SK-N-SH treated with all-trans-retinoic acid at 6 μM for 48 hours (cell line): ENCODE measurements around the gene KRT86.
"Not testable (repeated sequence)": the region's sequence is repeated elsewhere in the genome, so short reads cannot be mapped to it uniquely, and the experiment has no call there.

ENCODE experiments used
- ARNTL ChIP-seq: fragments of 450-650 bp; formaldehyde crosslinking; IDR thresholded peaks from 2 replicates; pipeline ENCODE4 v1.5.0; 2020; ENCODE audit warnings: low read depth, mild to moderate bottlenecking, moderate library complexity, borderline replicate concordance
- BACH2 ChIP-seq: fragments of 250-450 bp; sonication (Bioruptor Pico); IDR thresholded peaks from 2 replicates; pipeline ENCODE4 v1.9.0; 2021; ENCODE audit warnings: mild to moderate bottlenecking, borderline replicate concordance
- CSDC2 ChIP-seq: fragments of 250-450 bp; sonication (Bioruptor Pico); IDR thresholded peaks from 2 replicates; pipeline ENCODE4 v1.5.0; 2020; ENCODE audit warnings: mild to moderate bottlenecking, moderate library complexity
- GLIS3 ChIP-seq: fragments of 250-450 bp; sonication (Bioruptor Pico); IDR thresholded peaks from 2 replicates; pipeline ENCODE4 v1.5.0; 2020; ENCODE audit warnings: mild to moderate bottlenecking, moderate library complexity
- OSR1 ChIP-seq: fragments of 250-450 bp; sonication (Bioruptor Pico); IDR thresholded peaks from 2 replicates; pipeline ENCODE4 v1.8.0; 2022; ENCODE audit warnings: moderate library complexity, mild to moderate bottlenecking, inconsistent platforms
- RARB ChIP-seq: fragments of 250-450 bp; sonication (Bioruptor Pico); IDR thresholded peaks from 2 replicates; pipeline ENCODE4 v1.8.0; 2021; ENCODE audit warnings: mild to moderate bottlenecking, moderate library complexity
- TOX ChIP-seq: fragments of 250-450 bp; sonication (Bioruptor Pico); IDR thresholded peaks from 2 replicates; pipeline ENCODE4 v1.8.0; 2021; ENCODE audit warnings: mild to moderate bottlenecking, moderate library complexity, borderline replicate concordance
- ZC3H10 ChIP-seq: fragments of 250-450 bp; sonication (Bioruptor Pico); IDR thresholded peaks from 2 replicates; pipeline ENCODE4 v1.5.1; 2021; ENCODE audit warnings: mild to moderate bottlenecking, moderate library complexity
- ZFP30 ChIP-seq: fragments of 450-650 bp; formaldehyde crosslinking; IDR thresholded peaks from 2 replicates; pipeline ENCODE4 v1.5.0; 2022; ENCODE audit warnings: mild to moderate bottlenecking, moderate library complexity
- ZNF8 ChIP-seq: fragments of 450-650 bp; formaldehyde crosslinking; IDR thresholded peaks from 2 replicates; pipeline ENCODE4 v1.5.0; 2020; ENCODE audit warnings: mild to moderate bottlenecking, moderate library complexity
- TF ChIP-seq, protein P1 (sequence below): fragments of 250-450 bp; sonication (Bioruptor Pico); IDR thresholded peaks from 2 replicates; pipeline ENCODE4 v1.8.0; 2021; ENCODE audit warnings: low read depth, mild to moderate bottlenecking, moderate library complexity, borderline replicate concordance
- TF ChIP-seq, protein P2 (sequence below): fragments of 250-450 bp; sonication (Bioruptor Pico); IDR thresholded peaks from 2 replicates; pipeline ENCODE4 v1.5.1; 2021; ENCODE audit warnings: mild to moderate bottlenecking, moderate library complexity
- TF ChIP-seq, protein P3 (sequence below): fragments of 250-450 bp; sonication (Bioruptor Pico); IDR thresholded peaks from 2 replicates; pipeline ENCODE4 v1.5.1; 2020; ENCODE audit warnings: low read depth, mild to moderate bottlenecking, moderate library complexity
- TF ChIP-seq, protein P4 (sequence below): fragments of 250-450 bp; sonication (Bioruptor Pico); IDR thresholded peaks from 2 replicates; pipeline ENCODE4 v1.8.0; 2020; ENCODE audit warnings: mild to moderate bottlenecking, moderate library complexity, borderline replicate concordance

DNA sequence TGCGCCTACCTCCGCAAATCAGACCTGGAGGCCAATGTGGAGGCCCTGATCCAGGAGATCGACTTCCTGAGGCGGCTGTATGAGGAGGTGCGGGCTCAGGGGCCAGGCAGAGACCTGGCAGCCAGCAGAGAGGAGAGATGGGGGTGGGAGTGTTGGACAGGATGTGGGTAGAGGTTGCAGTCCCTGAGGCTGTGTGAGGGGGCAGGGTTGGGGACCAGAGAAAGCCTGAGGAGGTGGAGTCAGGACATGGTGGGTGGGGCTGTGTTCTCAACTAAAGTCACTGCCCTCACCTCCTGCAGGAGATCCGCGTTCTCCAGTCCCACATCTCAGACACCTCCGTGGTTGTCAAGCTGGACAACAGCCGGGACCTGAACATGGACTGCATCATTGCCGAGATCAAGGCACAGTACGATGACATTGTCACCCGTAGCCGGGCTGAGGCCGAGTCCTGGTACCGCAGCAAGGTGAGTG, 30.5 kb downstream of the KRT86 start:
- TF ChIP-seq, protein P1, sequence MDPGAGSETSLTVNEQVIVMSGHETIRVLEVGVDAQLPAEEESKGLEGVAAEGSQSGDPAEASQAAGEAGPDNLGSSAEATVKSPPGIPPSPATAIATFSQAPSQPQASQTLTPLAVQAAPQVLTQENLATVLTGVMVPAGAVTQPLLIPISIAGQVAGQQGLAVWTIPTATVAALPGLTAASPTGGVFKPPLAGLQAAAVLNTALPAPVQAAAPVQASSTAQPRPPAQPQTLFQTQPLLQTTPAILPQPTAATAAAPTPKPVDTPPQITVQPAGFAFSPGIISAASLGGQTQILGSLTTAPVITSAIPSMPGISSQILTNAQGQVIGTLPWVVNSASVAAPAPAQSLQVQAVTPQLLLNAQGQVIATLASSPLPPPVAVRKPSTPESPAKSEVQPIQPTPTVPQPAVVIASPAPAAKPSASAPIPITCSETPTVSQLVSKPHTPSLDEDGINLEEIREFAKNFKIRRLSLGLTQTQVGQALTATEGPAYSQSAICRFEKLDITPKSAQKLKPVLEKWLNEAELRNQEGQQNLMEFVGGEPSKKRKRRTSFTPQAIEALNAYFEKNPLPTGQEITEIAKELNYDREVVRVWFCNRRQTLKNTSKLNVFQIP (CRISPR knock-in tag) = not testable (repeated sequence)
- TF ChIP-seq ZFP30; TOX (CRISPR knock-in tag); GLIS3 (CRISPR knock-in tag); ZNF8 (CRISPR knock-in tag); RARB (CRISPR knock-in tag); OSR1; CSDC2; BACH2; ARNTL (CRISPR knock-in tag); ZC3H10 (CRISPR knock-in tag): not testable (repeated sequence)
- TF ChIP-seq, protein P2, sequence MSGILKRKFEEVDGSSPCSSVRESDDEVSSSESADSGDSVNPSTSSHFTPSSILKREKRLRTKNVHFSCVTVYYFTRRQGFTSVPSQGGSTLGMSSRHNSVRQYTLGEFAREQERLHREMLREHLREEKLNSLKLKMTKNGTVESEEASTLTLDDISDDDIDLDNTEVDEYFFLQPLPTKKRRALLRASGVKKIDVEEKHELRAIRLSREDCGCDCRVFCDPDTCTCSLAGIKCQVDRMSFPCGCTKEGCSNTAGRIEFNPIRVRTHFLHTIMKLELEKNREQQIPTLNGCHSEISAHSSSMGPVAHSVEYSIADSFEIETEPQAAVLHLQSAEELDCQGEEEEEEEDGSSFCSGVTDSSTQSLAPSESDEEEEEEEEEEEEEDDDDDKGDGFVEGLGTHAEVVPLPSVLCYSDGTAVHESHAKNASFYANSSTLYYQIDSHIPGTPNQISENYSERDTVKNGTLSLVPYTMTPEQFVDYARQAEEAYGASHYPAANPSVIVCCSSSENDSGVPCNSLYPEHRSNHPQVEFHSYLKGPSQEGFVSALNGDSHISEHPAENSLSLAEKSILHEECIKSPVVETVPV (CRISPR knock-in tag) = not testable (repeated sequence)
- TF ChIP-seq, protein P3, sequence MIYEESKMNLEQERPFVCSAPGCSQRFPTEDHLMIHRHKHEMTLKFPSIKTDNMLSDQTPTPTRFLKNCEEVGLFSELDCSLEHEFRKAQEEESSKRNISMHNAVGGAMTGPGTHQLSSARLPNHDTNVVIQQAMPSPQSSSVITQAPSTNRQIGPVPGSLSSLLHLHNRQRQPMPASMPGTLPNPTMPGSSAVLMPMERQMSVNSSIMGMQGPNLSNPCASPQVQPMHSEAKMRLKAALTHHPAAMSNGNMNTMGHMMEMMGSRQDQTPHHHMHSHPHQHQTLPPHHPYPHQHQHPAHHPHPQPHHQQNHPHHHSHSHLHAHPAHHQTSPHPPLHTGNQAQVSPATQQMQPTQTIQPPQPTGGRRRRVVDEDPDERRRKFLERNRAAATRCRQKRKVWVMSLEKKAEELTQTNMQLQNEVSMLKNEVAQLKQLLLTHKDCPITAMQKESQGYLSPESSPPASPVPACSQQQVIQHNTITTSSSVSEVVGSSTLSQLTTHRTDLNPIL = not testable (repeated sequence)
- TF ChIP-seq, protein P4, sequence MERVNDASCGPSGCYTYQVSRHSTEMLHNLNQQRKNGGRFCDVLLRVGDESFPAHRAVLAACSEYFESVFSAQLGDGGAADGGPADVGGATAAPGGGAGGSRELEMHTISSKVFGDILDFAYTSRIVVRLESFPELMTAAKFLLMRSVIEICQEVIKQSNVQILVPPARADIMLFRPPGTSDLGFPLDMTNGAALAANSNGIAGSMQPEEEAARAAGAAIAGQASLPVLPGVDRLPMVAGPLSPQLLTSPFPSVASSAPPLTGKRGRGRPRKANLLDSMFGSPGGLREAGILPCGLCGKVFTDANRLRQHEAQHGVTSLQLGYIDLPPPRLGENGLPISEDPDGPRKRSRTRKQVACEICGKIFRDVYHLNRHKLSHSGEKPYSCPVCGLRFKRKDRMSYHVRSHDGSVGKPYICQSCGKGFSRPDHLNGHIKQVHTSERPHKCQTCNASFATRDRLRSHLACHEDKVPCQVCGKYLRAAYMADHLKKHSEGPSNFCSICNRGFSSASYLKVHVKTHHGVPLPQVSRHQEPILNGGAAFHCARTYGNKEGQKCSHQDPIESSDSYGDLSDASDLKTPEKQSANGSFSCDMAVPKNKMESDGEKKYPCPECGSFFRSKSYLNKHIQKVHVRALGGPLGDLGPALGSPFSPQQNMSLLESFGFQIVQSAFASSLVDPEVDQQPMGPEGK (CRISPR knock-in tag) = not testable (repeated sequence)
